ENCODE results near the gene EDEM1. TPM values are rescaled to one million over a fixed set of nuclear protein-coding genes. Genes with fewer than 3 reads are reported as not detected.

EDEM1 gene
- total RNA-seq, 1 donor from 2014 or later, result 185 TPM

DNA sequence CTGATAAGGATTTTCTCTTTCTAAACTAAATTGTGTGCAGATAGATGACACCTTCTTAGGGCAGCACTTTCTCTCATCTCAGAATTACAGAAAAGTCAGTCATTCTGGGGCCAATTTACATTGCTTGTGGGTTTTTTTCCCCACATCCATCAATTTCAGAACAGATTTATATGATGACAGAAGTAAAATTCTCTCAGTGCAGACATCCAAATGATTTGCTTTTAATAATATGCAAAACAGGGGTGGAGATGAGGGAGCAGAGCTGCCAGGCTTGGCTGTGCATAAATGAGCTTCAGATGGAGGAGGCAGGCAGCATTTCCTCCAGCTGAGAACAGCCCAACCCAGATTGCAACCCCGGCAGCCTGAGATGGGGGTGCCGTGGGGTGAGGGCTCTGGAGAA lies 44.0 kb downstream of the EDEM1 start:
- POLR2A ChIA-PET, result no interaction called here
- no peak overlapping the region for H3K27ac Mint-ChIP-seq
- no peaks in the 10 kb centered on the region for H3K27me3 Mint-ChIP-seq
- CTCF ChIA-PET, result no interaction called here
- intact Hi-C loops (cut with micrococcal nuclease), result no loop called here
- no peak overlapping the region for H3K4me3 Mint-ChIP-seq
- TF ChIP-seq, protein P1, sequence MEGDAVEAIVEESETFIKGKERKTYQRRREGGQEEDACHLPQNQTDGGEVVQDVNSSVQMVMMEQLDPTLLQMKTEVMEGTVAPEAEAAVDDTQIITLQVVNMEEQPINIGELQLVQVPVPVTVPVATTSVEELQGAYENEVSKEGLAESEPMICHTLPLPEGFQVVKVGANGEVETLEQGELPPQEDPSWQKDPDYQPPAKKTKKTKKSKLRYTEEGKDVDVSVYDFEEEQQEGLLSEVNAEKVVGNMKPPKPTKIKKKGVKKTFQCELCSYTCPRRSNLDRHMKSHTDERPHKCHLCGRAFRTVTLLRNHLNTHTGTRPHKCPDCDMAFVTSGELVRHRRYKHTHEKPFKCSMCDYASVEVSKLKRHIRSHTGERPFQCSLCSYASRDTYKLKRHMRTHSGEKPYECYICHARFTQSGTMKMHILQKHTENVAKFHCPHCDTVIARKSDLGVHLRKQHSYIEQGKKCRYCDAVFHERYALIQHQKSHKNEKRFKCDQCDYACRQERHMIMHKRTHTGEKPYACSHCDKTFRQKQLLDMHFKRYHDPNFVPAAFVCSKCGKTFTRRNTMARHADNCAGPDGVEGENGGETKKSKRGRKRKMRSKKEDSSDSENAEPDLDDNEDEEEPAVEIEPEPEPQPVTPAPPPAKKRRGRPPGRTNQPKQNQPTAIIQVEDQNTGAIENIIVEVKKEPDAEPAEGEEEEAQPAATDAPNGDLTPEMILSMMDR (IDR thresholded peaks at IDR 0.05), result no peak
- no peaks in the 10 kb centered on the region for H3K36me3 Mint-ChIP-seq (ENCODE audit: low read depth)
- ATAC-seq (ENCODE audit: low read depth) (no peak), DNase-seq (no peak)
- H3K4me1 Mint-ChIP-seq, result peaks cover 9% of the 10 kb centered on the region
- no peaks in the 10 kb centered on the region for H3K9me3 Mint-ChIP-seq

- Mint-ChIP-seq H3K27me3 (no peaks in the 10 kb centered on the region), H3K36me3 (ENCODE audit: low read depth) (no peaks in the 10 kb centered on the region), H3K4me3 (no peak overlapping the region), H3K9me3 (no peaks in the 10 kb centered on the region), H3K4me1 (peaks cover 9% of the 10 kb centered on the region), H3K27ac (no peak overlapping the region)
- ChIA-PET POLR2A (no interaction called here), CTCF (no interaction called here)
- TF ChIP-seq, protein P1 (IDR thresholded peaks at IDR 0.05), result no peak
- intact Hi-C loops (cut with micrococcal nuclease), result no loop called here
- DNase-seq (no peak), ATAC-seq (ENCODE audit: low read depth) (no peak)
These were observed 45.1 kb downstream of the EDEM1 start for GRCh38 chr3:5232570-5232969.

DNA sequence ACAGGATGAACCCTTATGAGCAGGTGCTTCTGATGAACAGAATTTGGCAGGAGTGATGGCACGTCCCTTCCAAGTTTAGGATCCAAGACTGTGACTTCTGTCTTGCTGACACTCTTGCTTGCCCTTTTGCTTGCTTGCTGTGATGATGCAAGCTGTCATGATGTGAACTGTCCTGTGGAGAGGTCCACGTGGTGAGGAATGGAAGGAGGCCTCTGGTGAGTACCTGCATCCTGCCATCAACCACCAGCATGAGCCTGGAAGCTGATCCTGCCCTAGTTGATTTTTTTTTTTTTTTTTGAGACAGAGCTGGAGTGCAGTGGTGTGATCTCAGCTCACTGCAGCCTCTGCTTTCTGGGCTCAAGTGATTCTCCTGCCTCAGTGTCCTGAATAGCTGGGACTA lies 45.5 kb downstream of the EDEM1 start:
- peaks cover 9% of the 10 kb centered on the region for H3K4me1 Mint-ChIP-seq
- POLR2A ChIA-PET, result no interaction called here
- H3K4me3 Mint-ChIP-seq, result no peak overlapping the region
- CTCF ChIA-PET, result no interaction called here
- no peak overlapping the region for H3K27ac Mint-ChIP-seq
- H3K27me3 Mint-ChIP-seq, result no peaks in the 10 kb centered on the region
- intact Hi-C loops (cut with micrococcal nuclease), result no loop called here
- ATAC-seq (ENCODE audit: low read depth), result no peak
- DNase-seq, result no peak
- no peaks in the 10 kb centered on the region for H3K36me3 Mint-ChIP-seq (ENCODE audit: low read depth)
- no peaks in the 10 kb centered on the region for H3K9me3 Mint-ChIP-seq
- TF ChIP-seq, protein P1 (IDR thresholded peaks at IDR 0.05), result no peak

- Mint-ChIP-seq H3K9me3 (no peaks in the 10 kb centered on the region), H3K27ac (no peak overlapping the region), H3K4me3 (no peak overlapping the region), H3K36me3 (ENCODE audit: low read depth) (no peaks in the 10 kb centered on the region), H3K27me3 (no peaks in the 10 kb centered on the region), H3K4me1 (peaks cover 9% of the 10 kb centered on the region)
- ChIA-PET POLR2A (no interaction called here), CTCF (no interaction called here)
- TF ChIP-seq, protein P1 (IDR thresholded peaks at IDR 0.05), result no peak
- no peak for DNase-seq
- ATAC-seq (ENCODE audit: low read depth), result no peak
- intact Hi-C loops (cut with micrococcal nuclease), result no loop called here
These were observed 48.1 kb downstream of the EDEM1 start for GRCh38 chr3:5235655-5236054.

DNA sequence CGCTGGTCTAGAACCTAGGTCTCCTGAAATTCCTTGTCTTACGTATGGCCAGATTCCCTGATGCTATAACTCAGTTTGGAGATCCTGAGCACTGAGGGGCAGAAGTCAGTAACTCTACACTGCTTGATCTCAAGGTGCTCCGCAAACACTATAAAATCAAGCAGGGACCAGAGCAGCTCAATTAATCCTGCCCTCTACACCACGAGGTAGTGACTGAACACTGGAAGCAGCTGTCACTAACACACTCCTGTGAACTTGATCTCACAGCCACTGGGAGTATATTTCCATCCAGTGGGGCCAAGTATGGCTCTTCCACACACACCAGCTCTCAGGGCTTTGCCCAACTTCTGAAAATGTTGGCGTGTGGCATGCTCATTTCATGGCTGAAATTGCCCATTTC lies 51.0 kb downstream of the EDEM1 start:
- H3K9me3 Mint-ChIP-seq, result no peaks in the 10 kb centered on the region
- no peak for ATAC-seq (ENCODE audit: low read depth)
- H3K27me3 Mint-ChIP-seq, result no peaks in the 10 kb centered on the region
- intact Hi-C loops (cut with micrococcal nuclease), result no loop called here
- no peak for DNase-seq
- H3K36me3 Mint-ChIP-seq (ENCODE audit: low read depth), result peaks cover under 1% of the 10 kb centered on the region
- POLR2A ChIA-PET, result no interaction called here
- CTCF ChIA-PET, result no interaction called here
- H3K4me1 Mint-ChIP-seq, result no peaks in the 10 kb centered on the region
- H3K4me3 Mint-ChIP-seq, result no peak overlapping the region
- TF ChIP-seq, protein P1 (IDR thresholded peaks at IDR 0.05), result no peak
- H3K27ac Mint-ChIP-seq, result no peak overlapping the region

All from activated B cell treated with CpG ODN at 0.5 μM for 24 hours (primary cell).